IPS-18c (cell line): ENCODE measurements around the gene SLA2.
"Not testable (repeated sequence)": the region's sequence is repeated elsewhere in the genome, so short reads cannot be mapped to it uniquely, and the experiment has no call there.

Source experiments
- H3K4me3 ChIP-seq: 2 replicates; pipeline ENCODE4 v1.7.0; 2013; ENCODE audit warnings: low read depth, mild to moderate bottlenecking, low read length, moderate library complexity; ENCODE audit not compliant: insufficient read depth
- H3K9me3 ChIP-seq: one replicate; pipeline ENCODE4 v1.6.1; 2013; ENCODE audit warnings: mild to moderate bottlenecking, low read length, moderate library complexity; ENCODE audit not compliant: control insufficient read depth, insufficient read depth

The SLA2 gene

GRCh38 chr20:36654506-36654905 lies 8.5 kb upstream of the SLA2 start:
- Histone ChIP-seq H3K9me3 (no peaks in the 10 kb centered on the region), H3K4me3 (no peak overlapping the region)

DNA sequence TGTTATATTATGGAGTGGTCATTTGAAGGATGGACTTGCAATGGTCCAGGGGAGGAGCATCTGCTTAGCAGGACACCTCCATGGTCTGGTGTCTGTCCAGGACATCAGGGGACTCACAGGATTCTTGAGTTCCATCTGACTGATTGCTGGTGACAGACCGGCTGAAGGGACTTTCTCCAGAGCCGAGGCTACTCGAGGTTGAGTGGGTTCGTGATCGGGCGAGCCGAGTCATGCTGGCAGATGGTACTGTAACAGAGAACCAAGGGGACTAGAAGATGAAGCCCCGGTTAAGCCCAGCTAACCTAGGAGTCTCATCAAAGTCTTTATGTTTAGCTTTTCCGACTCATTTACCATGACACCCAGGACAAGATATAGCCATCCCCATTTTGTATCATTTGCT lies 7.5 kb upstream of the SLA2 start:
- H3K9me3 ChIP-seq = no peaks in the 10 kb centered on the region
- H3K4me3 ChIP-seq = no peak overlapping the region

- no peaks in the 10 kb centered on the region for H3K9me3 ChIP-seq
- no peak overlapping the region for H3K4me3 ChIP-seq
Measured at GRCh38 chr20:36647196-36648121, 1.5 kb upstream of the SLA2 start.

DNA sequence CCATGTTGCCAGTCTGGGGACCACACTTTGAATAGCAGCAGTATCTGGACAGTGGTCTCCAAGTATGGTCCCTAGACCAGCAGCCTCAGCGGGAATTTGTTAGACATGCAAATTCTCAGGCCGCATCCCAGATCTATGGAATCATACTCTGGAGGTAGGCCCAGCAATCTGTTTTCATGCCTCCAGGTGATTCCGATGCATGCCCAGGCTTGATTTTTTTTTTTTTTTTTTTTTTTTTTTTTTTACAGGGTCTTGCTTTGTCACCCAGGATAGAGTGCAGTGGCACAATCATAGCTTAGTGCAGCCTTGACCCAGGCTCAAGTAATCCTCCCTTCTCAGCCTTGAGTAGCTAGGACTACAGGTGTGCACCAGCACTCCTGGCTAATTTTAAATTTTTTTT lies 682 bp upstream of the SLA2 start:
- no peaks in the 10 kb centered on the region for H3K9me3 ChIP-seq
- no peak overlapping the region for H3K4me3 ChIP-seq

GRCh38 chr20:36645353-36645752 lies 643 bp downstream of the SLA2 start:
- no peak overlapping the region for H3K4me3 ChIP-seq
- no peaks in the 10 kb centered on the region for H3K9me3 ChIP-seq

DNA sequence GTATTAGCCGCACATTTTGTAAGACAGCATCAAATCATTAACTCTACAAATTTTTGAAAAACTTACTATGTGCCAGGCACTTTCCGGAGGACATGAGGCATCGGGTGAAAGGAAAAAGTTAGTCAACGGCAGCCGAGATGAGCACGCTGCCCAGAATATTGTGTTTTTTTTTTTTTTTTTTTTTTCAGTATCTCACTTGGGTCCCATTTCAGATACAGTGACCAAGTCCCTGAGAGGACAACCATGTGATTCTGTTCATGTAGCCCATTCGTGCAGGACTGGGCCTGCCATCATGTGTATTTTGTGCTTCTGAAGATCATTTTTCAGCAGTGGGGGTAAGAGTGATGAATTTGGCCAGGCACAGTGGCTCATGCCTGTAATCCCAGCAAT lies 1.3 kb downstream of the SLA2 start:
- Histone ChIP-seq H3K4me3 (no peak overlapping the region), H3K9me3 (no peaks in the 10 kb centered on the region)

- Histone ChIP-seq H3K4me3 (no peak overlapping the region), H3K9me3 (no peaks in the 10 kb centered on the region)
Measured at GRCh38 chr20:36644032-36644705, 1.8 kb downstream of the SLA2 start.

GRCh38 chr20:36642136-36642535 lies 3.9 kb downstream of the SLA2 start:
- H3K9me3 ChIP-seq = no peaks in the 10 kb centered on the region
- no peak overlapping the region for H3K4me3 ChIP-seq

- Histone ChIP-seq H3K4me3 (no peak overlapping the region), H3K9me3 (no peaks in the 10 kb centered on the region)
Measured at GRCh38 chr20:36641506-36641843, 4.5 kb downstream of the SLA2 start.

DNA sequence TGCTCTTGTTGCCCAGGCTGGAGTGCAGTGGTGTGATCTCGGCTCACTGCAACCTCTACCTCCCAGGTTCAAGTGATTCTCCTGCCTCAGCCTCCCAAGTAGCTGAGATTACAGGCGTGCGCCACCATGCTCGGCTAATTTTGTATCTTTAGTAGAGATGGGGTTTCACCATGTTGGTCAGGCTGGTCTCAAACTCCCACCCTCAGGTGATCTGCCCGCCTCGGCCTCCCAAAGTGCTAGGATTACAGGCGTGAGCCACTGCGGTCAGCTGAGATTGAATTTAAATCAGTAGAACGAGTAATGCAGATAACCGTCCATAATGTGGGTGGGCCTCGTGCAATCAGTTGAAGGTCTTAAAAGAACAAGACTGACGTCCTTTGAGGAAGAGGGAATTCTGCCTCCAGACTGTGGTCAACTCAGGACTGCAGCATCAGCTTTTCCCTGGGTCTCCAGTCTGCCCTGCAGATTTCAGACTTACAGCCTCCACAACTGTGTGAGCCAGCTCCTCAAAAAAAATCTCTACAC lies 7.1 kb downstream of the SLA2 start:
- not testable (repeated sequence) for H3K9me3 ChIP-seq, H3K4me3 ChIP-seq

DNA sequence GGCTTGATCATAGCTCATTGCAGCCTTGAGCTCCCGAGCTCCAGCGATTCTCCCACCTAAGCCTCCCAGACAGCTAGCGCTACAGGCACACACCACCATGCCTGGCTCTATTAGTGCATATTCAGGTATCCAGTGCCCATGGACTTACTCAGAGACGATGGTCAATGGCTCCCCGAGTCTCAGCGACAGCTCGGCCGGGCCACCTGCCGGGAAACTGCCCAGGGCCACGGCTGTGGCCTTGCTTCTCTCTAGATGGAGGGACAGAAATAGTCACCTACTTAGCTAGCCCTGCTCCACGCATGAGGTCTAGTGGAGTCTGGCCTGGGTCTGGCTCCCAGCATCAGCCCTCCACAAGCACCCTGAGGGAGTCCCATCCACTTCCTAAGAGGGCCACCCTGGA lies 11.7 kb downstream of the SLA2 start:
- Histone ChIP-seq H3K4me3 (no peak overlapping the region), H3K9me3 (no peaks in the 10 kb centered on the region)

- no peak overlapping the region for H3K4me3 ChIP-seq
- no peaks in the 10 kb centered on the region for H3K9me3 ChIP-seq
Measured at GRCh38 chr20:36633285-36633772, 12.7 kb downstream of the SLA2 start.

GRCh38 chr20:36632487-36633284 lies 13.3 kb downstream of the SLA2 start:
- H3K9me3 ChIP-seq = no peaks in the 10 kb centered on the region
- no peak overlapping the region for H3K4me3 ChIP-seq

DNA sequence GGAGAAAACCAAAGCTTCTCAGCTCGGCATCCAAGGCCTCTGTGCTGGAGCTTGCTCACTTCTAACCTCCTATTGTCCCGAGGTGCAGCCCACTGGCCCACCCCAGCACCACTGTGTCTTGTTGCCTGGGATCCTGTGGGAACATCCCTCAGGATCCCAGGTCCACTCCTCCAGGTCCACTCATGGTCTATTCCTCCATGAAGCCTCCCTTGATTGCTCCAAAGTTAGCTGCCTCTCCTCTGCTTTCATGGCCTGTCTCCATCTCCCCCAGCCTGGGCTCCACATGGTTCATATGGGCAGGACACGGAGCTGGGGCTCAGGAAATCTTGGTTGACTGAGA lies 13.9 kb downstream of the SLA2 start:
- Histone ChIP-seq H3K9me3 (no peaks in the 10 kb centered on the region), H3K4me3 (no peak overlapping the region)

- Histone ChIP-seq H3K9me3 (no peaks in the 10 kb centered on the region), H3K4me3 (no peak overlapping the region)
Measured at GRCh38 chr20:36631646-36632045, 14.3 kb downstream of the SLA2 start.

DNA sequence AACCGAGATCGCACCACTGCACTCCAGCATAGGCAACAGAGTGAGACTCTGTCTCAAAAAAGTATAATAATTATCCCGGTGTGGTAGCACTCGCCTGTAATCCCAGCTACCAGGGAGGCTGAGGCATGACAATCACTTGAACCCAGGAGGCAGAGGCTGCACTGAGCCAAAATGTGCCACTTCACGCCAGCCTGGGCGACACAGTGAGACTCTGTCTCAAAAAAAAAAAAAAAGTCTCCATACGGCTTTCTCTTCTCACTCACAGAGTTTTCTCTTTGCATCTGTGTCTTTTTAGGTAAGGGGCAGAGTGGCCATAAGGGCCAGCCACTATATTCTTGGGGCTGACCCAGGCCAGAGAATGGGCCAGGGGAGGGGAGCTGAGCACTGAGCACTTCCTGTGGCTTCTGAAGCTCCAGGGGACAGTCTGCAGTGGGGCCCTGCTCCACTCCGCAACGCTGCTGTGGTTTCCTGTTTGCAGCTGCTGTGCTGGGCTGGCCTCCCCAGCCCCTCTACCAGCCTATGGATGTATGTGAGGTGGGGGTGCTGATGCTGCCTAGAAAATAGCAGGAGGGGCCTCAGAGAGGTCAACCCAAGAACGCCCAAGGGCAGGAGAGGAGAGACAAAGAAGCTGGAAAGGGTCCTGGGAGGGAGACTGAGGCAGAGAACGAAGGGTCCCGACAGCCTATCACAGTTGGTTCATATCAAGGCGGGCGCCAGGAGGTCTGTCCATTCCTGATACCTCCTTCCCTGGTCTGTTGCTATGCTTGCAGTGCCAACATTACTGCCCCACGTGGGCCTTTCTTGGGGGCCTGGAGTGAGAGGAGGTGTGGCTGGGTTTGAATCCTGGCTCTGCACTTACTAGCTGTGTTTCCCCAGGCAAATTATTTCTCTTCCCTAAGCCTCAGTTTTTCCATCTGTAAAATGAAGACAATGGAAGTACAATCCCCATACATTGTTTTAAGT lies 16.0 kb downstream of the SLA2 start:
- Histone ChIP-seq H3K9me3 (no peaks in the 10 kb centered on the region), H3K4me3 (no peak overlapping the region)

GRCh38 chr20:36628076-36628475 lies 17.9 kb downstream of the SLA2 start:
- H3K4me3 ChIP-seq = no peak overlapping the region
- no peaks in the 10 kb centered on the region for H3K9me3 ChIP-seq
